Activated T-cell treated with anti-CD3 and anti-CD28 coated beads, Interleukin-2, amount 50 U/mL, for 24 hours (primary cell): ENCODE data around the gene AOAH.
"Not testable (repeated sequence)": the region's sequence is repeated elsewhere in the genome, so short reads cannot be mapped to it uniquely, and the experiment has no call there.

Source experiments
- DNase-seq: peaks from one replicate; pipeline ENCODE4 v3.0.0-alpha.2; 2020
- H3K27ac Mint-ChIP-seq: 2 replicates; pipeline ENCODE4 v1.8.0; 2020; ENCODE audit warnings: mild to moderate bottlenecking, mixed read lengths
- H3K27me3 Mint-ChIP-seq: 2 replicates; pipeline ENCODE4 v1.8.0; 2020; ENCODE audit warnings: mixed read lengths
- H3K36me3 Mint-ChIP-seq: 2 replicates; pipeline ENCODE4 v1.8.0; 2020; ENCODE audit warnings: low read depth, mixed read lengths
- H3K4me1 Mint-ChIP-seq: 2 replicates; pipeline ENCODE4 v1.8.0; 2020; ENCODE audit warnings: low read depth, mixed read lengths
- H3K4me3 Mint-ChIP-seq: 2 replicates; pipeline ENCODE4 v1.8.0; 2020; ENCODE audit warnings: mild to moderate bottlenecking, moderate library complexity, mixed read lengths
- H3K9me3 Mint-ChIP-seq: 2 replicates; pipeline ENCODE4 v1.8.0; 2020; ENCODE audit warnings: mixed read lengths

The AOAH gene

DNA sequence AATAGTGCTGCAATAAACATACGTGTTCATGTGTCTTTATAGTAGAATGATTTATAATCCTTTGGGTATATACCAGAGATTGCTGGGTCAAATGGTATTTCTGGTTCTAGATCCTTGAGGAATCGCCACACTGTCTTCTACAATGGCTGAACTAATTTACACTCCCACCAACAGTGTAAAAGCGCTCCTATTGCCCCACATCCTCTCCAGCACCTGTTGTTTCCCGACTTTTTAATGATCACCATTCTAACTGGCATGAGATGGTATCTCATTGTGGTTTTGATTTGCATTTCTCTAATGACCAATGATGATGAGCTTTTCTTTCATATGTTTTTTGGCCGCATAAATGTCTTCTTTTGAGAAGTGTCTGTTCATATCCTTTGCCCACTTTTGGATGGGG lies 235.6 kb downstream of the AOAH start:
- not testable (repeated sequence) for H3K4me1 Mint-ChIP-seq, H3K9me3 Mint-ChIP-seq, DNase-seq, H3K4me3 Mint-ChIP-seq, H3K36me3 Mint-ChIP-seq, H3K27ac Mint-ChIP-seq, H3K27me3 Mint-ChIP-seq

DNA sequence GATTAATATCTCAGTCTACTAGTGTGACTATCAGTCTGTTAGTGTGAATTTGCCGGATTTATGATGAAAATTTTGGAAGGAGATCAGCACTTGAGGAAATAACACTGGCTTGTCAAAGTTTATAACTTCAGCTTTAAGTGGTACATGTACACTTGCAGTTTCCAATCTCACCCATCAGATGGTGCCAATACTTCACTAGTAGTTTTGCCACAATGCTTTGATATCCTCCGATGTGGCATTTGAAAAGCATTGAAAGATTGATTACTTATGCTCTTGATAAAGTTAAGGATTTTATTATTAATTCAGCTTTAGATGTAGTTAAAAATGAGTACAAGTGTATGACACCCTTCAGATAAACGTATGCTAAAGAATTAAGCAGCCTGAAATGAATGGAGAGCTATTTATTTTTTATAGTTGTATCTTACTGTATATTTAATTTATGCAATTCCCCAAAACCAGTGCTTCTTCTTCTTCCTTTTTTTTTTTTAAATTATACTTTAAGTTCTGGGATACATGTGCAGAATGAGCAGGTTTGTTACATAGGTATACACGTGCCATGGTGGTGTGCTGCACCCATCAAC lies 236.4 kb downstream of the AOAH start:
- H3K27ac Mint-ChIP-seq = no peak overlapping the region
- no peaks in the 10 kb centered on the region for H3K36me3 Mint-ChIP-seq
- H3K27me3 Mint-ChIP-seq = no peaks in the 10 kb centered on the region
- DNase-seq = no peak
- no peaks in the 10 kb centered on the region for H3K9me3 Mint-ChIP-seq
- peaks cover 2% of the 10 kb centered on the region for H3K4me1 Mint-ChIP-seq
- no peak overlapping the region for H3K4me3 Mint-ChIP-seq

- Mint-ChIP-seq H3K4me1 (peaks cover 2% of the 10 kb centered on the region), H3K9me3 (peaks cover 2% of the 10 kb centered on the region), H3K27ac (no peak overlapping the region), H3K36me3 (no peaks in the 10 kb centered on the region), H3K4me3 (no peak overlapping the region), H3K27me3 (no peaks in the 10 kb centered on the region)
- no peak for DNase-seq
These were observed 238.0 kb downstream of the AOAH start for GRCh38 chr7:36486336-36486735.

DNA sequence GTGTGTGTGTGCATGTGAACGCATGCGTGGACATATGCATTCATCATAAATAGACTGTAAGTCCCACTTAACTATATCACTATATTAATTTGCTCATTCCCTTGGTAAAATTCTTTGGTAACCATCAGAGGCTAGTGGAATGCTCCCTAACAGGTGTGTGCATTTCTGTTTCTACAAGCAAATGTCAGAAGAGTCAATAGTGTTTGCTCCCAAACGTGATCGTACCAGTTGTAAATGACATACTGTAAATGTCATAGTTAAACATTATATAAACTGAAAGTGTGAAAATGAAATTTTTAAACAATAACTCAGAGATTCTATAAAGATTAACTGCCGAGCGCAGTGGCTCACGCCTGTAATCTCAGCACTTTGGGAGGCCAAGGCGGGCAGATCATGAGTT lies 240.0 kb downstream of the AOAH start:
- no peak for DNase-seq
- H3K4me3 Mint-ChIP-seq = no peak overlapping the region
- peaks cover 8% of the 10 kb centered on the region for H3K4me1 Mint-ChIP-seq
- H3K36me3 Mint-ChIP-seq = no peaks in the 10 kb centered on the region
- H3K27ac Mint-ChIP-seq = no peak overlapping the region
- H3K9me3 Mint-ChIP-seq = peaks cover 15% of the 10 kb centered on the region
- H3K27me3 Mint-ChIP-seq = no peaks in the 10 kb centered on the region

DNA sequence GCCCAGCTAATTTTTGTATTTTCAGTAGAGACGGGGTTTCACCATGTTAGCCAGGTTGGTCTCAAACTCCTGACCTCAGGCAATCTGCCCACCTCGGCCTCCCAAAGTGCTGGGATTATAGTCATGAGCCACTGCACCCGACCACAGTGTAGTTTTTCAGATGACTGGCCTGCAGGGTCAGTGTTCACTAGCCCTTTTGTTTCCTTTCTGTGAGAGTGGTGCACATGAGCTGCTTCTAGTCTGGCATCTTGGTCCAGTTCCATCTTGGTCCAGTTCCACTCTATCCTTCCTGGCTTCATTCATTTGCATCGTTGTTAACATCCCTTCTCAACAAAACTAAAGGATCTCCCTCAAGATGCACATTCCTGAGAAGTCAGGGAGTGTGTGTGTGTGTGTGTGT lies 240.4 kb downstream of the AOAH start:
- H3K36me3 Mint-ChIP-seq, H3K4me3 Mint-ChIP-seq, H3K27ac Mint-ChIP-seq, H3K27me3 Mint-ChIP-seq, DNase-seq, H3K4me1 Mint-ChIP-seq: not testable (repeated sequence)
- H3K9me3 Mint-ChIP-seq = peaks cover 20% of the 10 kb centered on the region

- no peaks in the 10 kb centered on the region for H3K27me3 Mint-ChIP-seq
- no peak for DNase-seq
- H3K4me1 Mint-ChIP-seq = peaks cover 30% of the 10 kb centered on the region
- no peak overlapping the region for H3K27ac Mint-ChIP-seq
- H3K36me3 Mint-ChIP-seq = no peaks in the 10 kb centered on the region
- peaks cover 21% of the 10 kb centered on the region for H3K9me3 Mint-ChIP-seq
- H3K4me3 Mint-ChIP-seq = no peak overlapping the region
These were observed 245.5 kb downstream of the AOAH start for GRCh38 chr7:36478745-36479144.

- H3K27me3 Mint-ChIP-seq = no peaks in the 10 kb centered on the region
- peak overlapping the region; percentile 46 for H3K27ac Mint-ChIP-seq
- H3K36me3 Mint-ChIP-seq = no peaks in the 10 kb centered on the region
- no peak overlapping the region for H3K4me3 Mint-ChIP-seq
- peaks cover 29% of the 10 kb centered on the region for H3K4me1 Mint-ChIP-seq
- H3K9me3 Mint-ChIP-seq = peaks cover 14% of the 10 kb centered on the region
- DNase-seq = no peak
These were observed 248.9 kb downstream of the AOAH start for GRCh38 chr7:36475381-36475780.

- H3K27ac Mint-ChIP-seq = peak overlapping the region; percentile 10
- H3K36me3 Mint-ChIP-seq = no peaks in the 10 kb centered on the region
- H3K4me1 Mint-ChIP-seq = peaks cover 26% of the 10 kb centered on the region
- H3K27me3 Mint-ChIP-seq = no peaks in the 10 kb centered on the region
- H3K4me3 Mint-ChIP-seq = no peak overlapping the region
- no peak for DNase-seq
- H3K9me3 Mint-ChIP-seq = peaks cover 13% of the 10 kb centered on the region
These were observed 249.3 kb downstream of the AOAH start for GRCh38 chr7:36475011-36475342.

DNA sequence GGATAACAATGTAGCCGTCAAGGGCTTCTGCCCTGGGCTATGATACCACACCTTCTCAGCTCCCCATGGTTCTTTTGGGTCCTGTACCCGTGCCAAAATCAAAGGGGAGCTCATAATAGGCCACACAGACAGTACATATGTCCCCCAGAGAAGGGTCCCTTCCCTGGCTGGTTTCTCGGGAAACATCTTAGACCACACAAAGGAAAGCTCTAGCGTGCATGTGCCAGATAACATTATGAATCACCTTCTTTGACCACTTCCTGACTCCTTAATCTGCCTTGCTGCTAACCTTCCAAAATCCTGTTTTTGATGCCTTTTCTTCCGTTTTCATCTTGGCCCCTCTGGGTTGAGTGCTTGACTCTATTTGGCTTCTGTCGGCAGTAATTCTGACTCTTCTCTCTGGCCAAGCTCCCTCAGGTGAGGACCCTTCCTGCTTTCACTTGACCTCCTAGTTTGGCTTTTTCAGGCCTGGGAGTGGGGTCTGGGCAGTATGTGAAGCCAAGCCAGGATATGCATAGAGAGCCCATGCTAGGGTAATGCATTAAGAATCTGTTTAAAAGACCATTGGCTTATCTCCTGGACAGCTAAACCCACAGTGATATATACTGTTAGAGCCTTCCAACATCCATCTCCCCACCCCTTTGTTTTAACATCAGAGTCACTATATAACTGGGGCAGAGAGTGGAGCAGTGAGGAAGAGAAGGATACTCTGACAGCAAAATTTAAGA lies 249.8 kb downstream of the AOAH start:
- DNase-seq = no peak
- Mint-ChIP-seq H3K27me3 (no peaks in the 10 kb centered on the region), H3K9me3 (peaks cover 7% of the 10 kb centered on the region), H3K36me3 (no peaks in the 10 kb centered on the region), H3K27ac (peak overlapping the region; percentile 10), H3K4me3 (no peak overlapping the region), H3K4me1 (peaks cover 25% of the 10 kb centered on the region)

GRCh38 chr7:36473454-36474282 lies 250.6 kb downstream of the AOAH start:
- peaks cover 25% of the 10 kb centered on the region for H3K4me1 Mint-ChIP-seq
- H3K36me3 Mint-ChIP-seq = no peaks in the 10 kb centered on the region
- H3K27me3 Mint-ChIP-seq = no peaks in the 10 kb centered on the region
- no peak overlapping the region for H3K4me3 Mint-ChIP-seq
- DNase-seq = no peak
- H3K9me3 Mint-ChIP-seq = no peaks in the 10 kb centered on the region
- H3K27ac Mint-ChIP-seq = peak overlapping the region; percentile 10

DNA sequence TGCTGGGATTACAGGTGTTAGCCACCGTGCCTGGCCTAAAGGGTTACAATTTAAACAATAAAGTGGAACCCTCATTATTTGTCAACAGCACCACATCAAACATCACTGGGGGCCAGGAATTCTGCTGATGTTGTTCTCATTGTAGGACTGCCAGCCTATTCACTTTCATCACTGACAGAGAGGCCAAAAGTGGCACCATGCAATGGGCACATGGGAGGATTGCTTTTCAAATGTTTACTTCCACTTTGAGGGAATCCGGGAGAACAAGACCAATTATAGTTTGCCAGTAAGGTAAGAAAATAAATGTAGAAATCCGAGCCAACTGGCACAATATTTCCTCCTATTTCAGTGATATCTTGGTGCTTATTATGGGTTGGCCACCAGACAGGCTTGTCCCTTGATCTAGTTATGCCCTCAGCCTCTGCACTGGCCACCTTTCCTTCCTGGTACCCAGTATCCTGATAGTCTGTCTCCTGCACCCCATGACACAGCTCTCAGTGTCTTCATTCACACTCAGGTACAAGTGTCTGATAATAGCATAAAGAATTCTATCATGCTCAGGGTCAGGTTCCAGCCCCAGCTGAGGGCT lies 252.1 kb downstream of the AOAH start:
- no peak overlapping the region for H3K4me3 Mint-ChIP-seq
- DNase-seq = no peak
- no peak overlapping the region for H3K27ac Mint-ChIP-seq
- H3K36me3 Mint-ChIP-seq = no peaks in the 10 kb centered on the region
- no peaks in the 10 kb centered on the region for H3K27me3 Mint-ChIP-seq
- no peaks in the 10 kb centered on the region for H3K9me3 Mint-ChIP-seq
- peaks cover 25% of the 10 kb centered on the region for H3K4me1 Mint-ChIP-seq

DNA sequence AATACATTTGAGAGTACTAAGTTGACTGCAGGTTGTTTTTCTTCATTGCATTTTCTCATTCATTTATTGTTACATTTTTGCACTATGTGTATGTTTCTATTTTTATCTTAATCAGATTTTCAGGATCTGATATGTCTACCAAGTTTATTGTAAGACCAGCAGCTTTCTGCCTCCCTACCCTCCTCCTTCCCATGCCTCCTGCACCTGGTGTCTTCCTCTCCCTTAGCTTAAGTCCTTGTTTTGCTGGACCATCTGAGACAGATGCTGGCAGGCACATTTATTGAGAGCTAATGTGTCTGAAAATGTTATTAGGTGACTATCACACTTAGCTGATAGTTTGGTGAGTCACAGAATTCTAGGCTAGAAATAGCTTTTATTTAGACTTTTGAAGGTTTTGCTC lies 255.1 kb downstream of the AOAH start:
- H3K9me3 Mint-ChIP-seq = no peaks in the 10 kb centered on the region

GRCh38 chr7:36468370-36469101 lies 255.8 kb downstream of the AOAH start:
- H3K9me3 Mint-ChIP-seq = no peaks in the 10 kb centered on the region
- no peaks in the 10 kb centered on the region for H3K27me3 Mint-ChIP-seq
- DNase-seq = no peak
- no peak overlapping the region for H3K27ac Mint-ChIP-seq
- H3K4me3 Mint-ChIP-seq = no peak overlapping the region
- no peaks in the 10 kb centered on the region for H3K36me3 Mint-ChIP-seq
- no peaks in the 10 kb centered on the region for H3K4me1 Mint-ChIP-seq

More for the DNA sequence above, 255.1 kb downstream of the AOAH start:
- Mint-ChIP-seq H3K36me3 (no peaks in the 10 kb centered on the region), H3K27ac (no peak overlapping the region), H3K4me1 (peaks cover 7% of the 10 kb centered on the region), H3K4me3 (no peak overlapping the region), H3K27me3 (no peaks in the 10 kb centered on the region)
- no peak for DNase-seq

DNA sequence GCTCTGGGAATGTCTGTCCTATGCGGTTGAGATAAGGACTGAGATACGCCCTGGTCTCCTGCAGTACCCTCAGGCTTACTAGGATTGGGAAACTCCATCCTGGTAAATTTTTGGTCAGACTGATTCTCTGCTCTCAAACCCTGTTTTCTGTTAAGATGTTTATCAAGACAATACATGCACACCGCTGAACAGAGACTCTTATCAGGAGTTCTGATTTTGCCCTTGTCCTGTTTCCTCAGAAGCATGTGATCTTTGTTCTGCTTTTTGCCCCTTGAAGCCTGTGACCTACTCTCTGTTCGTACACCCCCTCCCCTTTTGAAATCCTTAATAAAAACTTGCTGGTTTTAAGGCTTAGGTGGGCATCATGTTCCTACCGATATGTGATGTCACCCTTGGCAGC lies 258.3 kb downstream of the AOAH start:
- DNase-seq, H3K9me3 Mint-ChIP-seq, H3K4me3 Mint-ChIP-seq, H3K27ac Mint-ChIP-seq, H3K36me3 Mint-ChIP-seq, H3K4me1 Mint-ChIP-seq, H3K27me3 Mint-ChIP-seq: not testable (repeated sequence)
